ENCODE measurements around the gene PSPC1.
"Not testable (repeated sequence)": the region's sequence is repeated elsewhere in the genome, so short reads cannot be mapped to it uniquely, and the experiment has no call there.

The PSPC1 gene, protein sequence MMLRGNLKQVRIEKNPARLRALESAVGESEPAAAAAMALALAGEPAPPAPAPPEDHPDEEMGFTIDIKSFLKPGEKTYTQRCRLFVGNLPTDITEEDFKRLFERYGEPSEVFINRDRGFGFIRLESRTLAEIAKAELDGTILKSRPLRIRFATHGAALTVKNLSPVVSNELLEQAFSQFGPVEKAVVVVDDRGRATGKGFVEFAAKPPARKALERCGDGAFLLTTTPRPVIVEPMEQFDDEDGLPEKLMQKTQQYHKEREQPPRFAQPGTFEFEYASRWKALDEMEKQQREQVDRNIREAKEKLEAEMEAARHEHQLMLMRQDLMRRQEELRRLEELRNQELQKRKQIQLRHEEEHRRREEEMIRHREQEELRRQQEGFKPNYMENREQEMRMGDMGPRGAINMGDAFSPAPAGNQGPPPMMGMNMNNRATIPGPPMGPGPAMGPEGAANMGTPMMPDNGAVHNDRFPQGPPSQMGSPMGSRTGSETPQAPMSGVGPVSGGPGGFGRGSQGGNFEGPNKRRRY

GRCh38 chr13:19782727-19783682, at the start of gene PSPC1:
TSS of gene PSPC1 (minus strand) at chr13:19782945. CDS start at chr13:19782757, 188 bp downstream.
- in situ Hi-C loops (cut with MboI; ENCODE audit: low pct_unique_long_range_greater_than_20kb, low sequenced_read_pairs, unreplicated experiment): not testable (repeated sequence)
- peak; percentile 95 for DNase-seq (ENCODE audit: low spot score)

DNA sequence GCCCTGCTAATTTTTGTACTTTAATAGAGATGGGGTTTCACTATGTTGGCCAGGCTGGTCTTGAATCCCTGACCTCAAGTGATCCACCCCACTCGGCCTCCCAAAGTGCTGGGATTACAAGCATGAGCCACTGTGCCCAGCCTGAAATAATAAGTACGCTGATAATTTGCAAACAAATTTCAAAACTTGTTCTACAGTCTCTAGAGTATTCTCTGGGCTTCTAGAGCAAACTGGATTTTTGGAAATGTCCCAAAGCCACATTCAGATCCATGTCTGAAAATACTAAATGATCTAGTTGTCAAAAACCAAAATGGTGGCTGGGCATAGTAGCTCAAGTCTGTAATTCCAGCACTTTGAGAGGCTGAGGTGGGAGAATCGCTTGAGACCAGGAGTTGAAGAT, 39.9 kb upstream of the PSPC1 start:
- no peak for TF ChIP-seq CTCF (IDR thresholded peaks at IDR 0.05; ENCODE audit: extremely low read depth, insufficient read depth, missing control alignments)
- DNase-seq (ENCODE audit: low spot score): no peak
- in situ Hi-C loops (cut with MboI; ENCODE audit: low pct_unique_long_range_greater_than_20kb, low sequenced_read_pairs, unreplicated experiment): no loop called here

DNA sequence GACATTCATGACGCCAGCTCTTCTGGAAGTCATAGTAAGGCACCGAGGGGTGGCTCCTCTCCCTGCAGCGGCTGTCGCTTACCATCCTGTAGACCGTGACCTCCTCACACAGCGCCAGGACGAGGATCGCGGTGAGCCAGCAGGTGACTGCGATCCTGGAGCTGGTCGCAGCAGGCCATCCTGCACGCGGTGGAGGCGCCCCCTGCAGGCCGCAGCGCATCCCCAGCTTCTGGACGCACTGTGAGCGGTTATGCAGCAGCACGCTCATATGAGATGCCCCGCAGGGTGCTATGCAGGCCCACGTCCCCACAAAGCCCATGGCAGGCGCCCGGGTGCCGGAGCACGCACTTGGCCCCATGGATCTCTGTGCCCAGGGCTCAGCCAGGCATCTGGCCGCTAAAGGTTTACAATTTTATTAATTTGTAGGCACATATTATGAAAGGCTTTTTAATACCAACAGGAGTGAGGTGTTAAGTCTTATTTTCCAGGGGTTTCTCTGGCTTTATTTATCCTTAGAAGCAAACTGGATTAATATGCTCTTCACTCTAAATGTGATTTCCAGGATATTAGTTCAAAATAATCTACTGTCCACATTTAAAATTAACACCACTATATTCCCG, 35.6 kb upstream of the PSPC1 start:
- no peak for DNase-seq (ENCODE audit: low spot score)
- in situ Hi-C loops (cut with MboI; ENCODE audit: low pct_unique_long_range_greater_than_20kb, low sequenced_read_pairs, unreplicated experiment): no loop called here
- TF ChIP-seq CTCF (IDR thresholded peaks at IDR 0.05; ENCODE audit: extremely low read depth, insufficient read depth, missing control alignments): peak; percentile 44

- no peak for TF ChIP-seq CTCF (IDR thresholded peaks at IDR 0.05; ENCODE audit: extremely low read depth, insufficient read depth, missing control alignments)
- in situ Hi-C loops (cut with MboI; ENCODE audit: low pct_unique_long_range_greater_than_20kb, low sequenced_read_pairs, unreplicated experiment): no loop called here
- no peak for DNase-seq (ENCODE audit: low spot score)
These were observed 34.9 kb upstream of the PSPC1 start for GRCh38 chr13:19817510-19818158.

DNA sequence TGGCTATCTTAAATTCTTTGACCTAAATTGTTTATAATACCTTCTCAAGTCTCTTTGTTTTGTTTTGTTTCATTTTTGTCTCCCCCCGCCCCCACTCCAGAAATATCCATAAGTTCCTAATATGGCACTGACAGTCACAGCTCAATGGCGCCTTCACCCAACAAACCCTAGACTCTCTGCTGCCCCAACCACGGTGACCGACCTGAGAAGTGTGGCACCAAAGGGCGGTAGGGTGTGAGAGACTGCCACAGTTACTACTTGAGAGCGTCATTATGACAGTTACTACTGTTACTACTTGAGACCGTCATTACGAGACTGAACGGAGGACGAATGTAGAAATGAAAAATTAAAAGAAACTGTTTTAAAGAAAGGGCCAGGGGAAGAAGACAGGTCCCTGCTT, 34.4 kb upstream of the PSPC1 start:
- no peak for TF ChIP-seq CTCF (IDR thresholded peaks at IDR 0.05; ENCODE audit: extremely low read depth, insufficient read depth, missing control alignments)
- no peak for DNase-seq (ENCODE audit: low spot score)
- in situ Hi-C loops (cut with MboI; ENCODE audit: low pct_unique_long_range_greater_than_20kb, low sequenced_read_pairs, unreplicated experiment): no loop called here

DNA sequence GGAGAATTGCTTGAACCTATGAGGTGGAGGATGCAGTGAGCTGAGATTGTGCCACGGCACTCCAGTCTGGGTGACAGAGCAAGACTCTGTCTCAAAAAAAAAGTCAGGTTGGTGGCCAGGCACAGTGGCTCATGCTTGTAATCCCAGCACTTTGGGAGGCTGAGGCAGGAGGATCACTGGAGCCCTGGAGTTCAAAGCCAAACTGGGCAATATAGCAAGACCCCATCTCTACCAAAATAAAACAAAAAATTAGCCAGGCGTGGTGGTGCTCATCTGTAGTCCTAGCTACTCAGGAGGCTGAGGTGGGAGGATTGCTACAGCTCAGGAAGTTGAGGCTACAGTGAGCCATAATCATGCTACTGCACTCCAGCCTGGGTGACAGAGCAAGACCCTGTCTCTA, 33.1 kb upstream of the PSPC1 start:
- DNase-seq (ENCODE audit: low spot score); in situ Hi-C loops (cut with MboI; ENCODE audit: low pct_unique_long_range_greater_than_20kb, low sequenced_read_pairs, unreplicated experiment): not testable (repeated sequence)

Measured in GM13977 (cell line).